Measurements from ENCODE around the gene PASK. TPM values are rescaled to one million over a fixed set of nuclear protein-coding genes. Genes with fewer than 3 reads are reported as not detected.

The PASK gene
- total and polyA plus RNA-seq, 2 donors (not counting 1 experiment from before 2014, with no cell fraction given) = 48.2 to 144 TPM

DNA sequence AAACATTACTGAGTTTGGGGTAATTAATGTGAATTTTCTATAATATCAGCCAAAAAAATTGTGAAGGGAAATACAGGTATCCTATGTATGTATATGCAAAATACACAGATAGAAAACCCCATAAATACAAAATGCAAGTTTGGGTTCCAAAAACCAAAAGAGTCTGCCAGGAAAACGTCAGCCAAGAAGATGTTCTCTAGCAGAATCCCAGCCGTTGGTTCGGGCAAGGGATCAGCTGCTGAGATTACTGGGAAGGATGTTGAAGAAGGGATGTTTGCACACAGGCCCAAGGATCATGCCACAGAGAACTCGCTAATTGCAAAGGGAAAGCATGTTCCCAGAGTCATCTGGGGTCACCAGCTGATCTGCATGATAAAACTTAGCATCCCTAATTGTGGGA is 29.7 kb upstream of the PASK start:
- Histone ChIP-seq H3K36me3 (replicated peaks in 1 of 2; ENCODE audit: control extremely low read depth in 1 of 2, control insufficient read depth in 1 of 2, extremely low read depth in 1 of 2, insufficient read depth in 2 of 2, low read length in 1 of 2) (peaks cover 0 to 42% of the 10 kb centered on the region in 2 experiments), H3K9me3 (ENCODE audit: control extremely low read depth in 1 of 3, control insufficient read depth in 2 of 3, insufficient read depth in 1 of 3, low read length in 2 of 3) (no peaks in the 10 kb centered on the region), H3K9ac (ENCODE audit: low read length) (no peak overlapping the region), H3K27ac (ENCODE audit: low read length in 2 of 2) (no peak overlapping the region), H3K4me3 (ENCODE audit: control extremely low read depth in 1 of 5, extremely low read depth in 1 of 5, insufficient read depth in 1 of 5, low read depth in 2 of 5, low read length in 4 of 5) (no peak overlapping the region), H3K4me2 (replicated peaks; ENCODE audit: low read depth, low read length, poor library complexity, severe bottlenecking) (no peak overlapping the region), H3K79me2 (ENCODE audit: control insufficient read depth, insufficient read depth, low read length) (no peaks in the 10 kb centered on the region), H2AFZ (ENCODE audit: insufficient read depth, low read depth, low read length, poor library complexity, severe bottlenecking) (no peak overlapping the region), H4K20me1 (ENCODE audit: control insufficient read depth, insufficient read depth, low read length, poor library complexity, severe bottlenecking) (no peaks in the 10 kb centered on the region), H3K27me3 (replicated peaks in 1 of 4; ENCODE audit: control extremely low read depth in 1 of 4, control insufficient read depth in 3 of 4, insufficient read depth in 4 of 4, low read length in 3 of 4) (no peaks in the 10 kb centered on the region), H3K4me1 (ENCODE audit: control insufficient read depth in 2 of 2, insufficient read depth in 2 of 2, low read length in 2 of 2) (no peaks in the 10 kb centered on the region)
- DNase-seq (no peak), ATAC-seq (ENCODE audit: low read depth) (no peak)
- intact Hi-C loops (cut with micrococcal nuclease) = no loop called here
- TF ChIP-seq EZH2 (IDR thresholded peaks at IDR 0.05; ENCODE audit: borderline replicate concordance, insufficient read depth, low read depth, low read length, poor library complexity, severe bottlenecking) = no peak
- TF ChIP-seq, protein P1, sequence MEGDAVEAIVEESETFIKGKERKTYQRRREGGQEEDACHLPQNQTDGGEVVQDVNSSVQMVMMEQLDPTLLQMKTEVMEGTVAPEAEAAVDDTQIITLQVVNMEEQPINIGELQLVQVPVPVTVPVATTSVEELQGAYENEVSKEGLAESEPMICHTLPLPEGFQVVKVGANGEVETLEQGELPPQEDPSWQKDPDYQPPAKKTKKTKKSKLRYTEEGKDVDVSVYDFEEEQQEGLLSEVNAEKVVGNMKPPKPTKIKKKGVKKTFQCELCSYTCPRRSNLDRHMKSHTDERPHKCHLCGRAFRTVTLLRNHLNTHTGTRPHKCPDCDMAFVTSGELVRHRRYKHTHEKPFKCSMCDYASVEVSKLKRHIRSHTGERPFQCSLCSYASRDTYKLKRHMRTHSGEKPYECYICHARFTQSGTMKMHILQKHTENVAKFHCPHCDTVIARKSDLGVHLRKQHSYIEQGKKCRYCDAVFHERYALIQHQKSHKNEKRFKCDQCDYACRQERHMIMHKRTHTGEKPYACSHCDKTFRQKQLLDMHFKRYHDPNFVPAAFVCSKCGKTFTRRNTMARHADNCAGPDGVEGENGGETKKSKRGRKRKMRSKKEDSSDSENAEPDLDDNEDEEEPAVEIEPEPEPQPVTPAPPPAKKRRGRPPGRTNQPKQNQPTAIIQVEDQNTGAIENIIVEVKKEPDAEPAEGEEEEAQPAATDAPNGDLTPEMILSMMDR (IDR thresholded peaks at IDR 0.05) = no peak
- 93% methylated on average over 3 of the region's 4 CpGs for WGBS (ENCODE audit: insufficient coverage)
- POLR2A ChIA-PET = no interaction called here
- CTCF ChIA-PET = no interaction called here
- Mint-ChIP-seq H3K4me1 (no peaks in the 10 kb centered on the region), H3K4me3 (no peak overlapping the region), H3K9me3 (ENCODE audit: insufficient read depth) (no peaks in the 10 kb centered on the region), H3K27ac (no peak overlapping the region), H3K27me3 (no peaks in the 10 kb centered on the region)

DNA sequence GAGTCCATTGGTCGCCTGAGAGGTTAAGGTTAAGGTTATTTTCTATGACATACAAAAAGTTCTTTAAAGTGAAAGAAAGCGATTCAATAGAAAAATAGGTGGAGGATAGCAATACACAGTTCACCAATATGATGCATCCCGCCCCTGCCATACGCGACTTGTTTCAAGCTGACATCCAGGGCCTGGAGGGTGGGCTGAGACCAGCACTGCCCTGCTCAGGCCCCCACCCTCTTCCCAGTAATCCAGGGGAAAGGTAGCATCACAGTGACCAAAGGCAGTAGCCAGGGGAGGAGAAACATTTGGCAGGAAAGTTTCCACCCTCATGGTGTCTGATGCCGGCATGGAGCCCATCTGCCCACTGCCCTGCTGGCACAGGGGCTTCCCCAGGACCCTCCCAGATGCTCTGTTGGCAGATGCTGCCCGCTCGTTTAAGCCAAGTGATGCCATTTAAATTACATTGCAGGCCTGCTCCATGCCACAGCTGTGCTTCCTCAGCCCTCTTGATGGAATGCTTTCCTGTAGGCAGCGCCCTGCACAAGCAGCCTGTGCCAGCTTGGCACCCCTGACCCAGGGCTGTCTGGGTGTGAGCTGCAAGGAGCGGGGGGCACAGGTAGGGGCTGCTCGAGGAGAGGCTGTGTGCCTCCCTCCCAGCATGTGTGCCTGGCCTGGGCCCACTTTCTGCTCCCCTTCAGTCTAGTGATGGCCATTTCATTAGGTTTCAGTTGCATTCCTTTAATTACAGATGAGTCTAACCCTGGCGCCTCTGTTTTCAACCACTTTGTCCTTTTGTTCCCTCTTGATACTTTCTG is 28.5 kb upstream of the PASK start:
- Mint-ChIP-seq H3K9me3 (ENCODE audit: insufficient read depth) (no peaks in the 10 kb centered on the region), H3K4me1 (no peaks in the 10 kb centered on the region), H3K27me3 (no peaks in the 10 kb centered on the region), H3K27ac (no peak overlapping the region), H3K4me3 (no peak overlapping the region)
- no peak overlapping the region for H3K4me3 ChIP-seq (ENCODE audit: control extremely low read depth in 1 of 5, extremely low read depth in 1 of 5, insufficient read depth in 1 of 5, low read depth in 2 of 5, low read length in 4 of 5)
- no peak overlapping the region for H3K9ac ChIP-seq (ENCODE audit: low read length)
- WGBS (ENCODE audit: insufficient coverage) = 98% methylated on average over 7 of the region's 12 CpGs
- peaks cover 0 to 43% of the 10 kb centered on the region in 2 experiments for H3K36me3 ChIP-seq (replicated peaks in 1 of 2; ENCODE audit: control extremely low read depth in 1 of 2, control insufficient read depth in 1 of 2, extremely low read depth in 1 of 2, insufficient read depth in 2 of 2, low read length in 1 of 2)
- H3K27ac ChIP-seq (ENCODE audit: low read length in 2 of 2) = no peak overlapping the region
- intact Hi-C loops (cut with micrococcal nuclease) = no loop called here
- H4K20me1 ChIP-seq (ENCODE audit: control insufficient read depth, insufficient read depth, low read length, poor library complexity, severe bottlenecking) = no peaks in the 10 kb centered on the region
- no peaks in the 10 kb centered on the region for H3K27me3 ChIP-seq (replicated peaks in 1 of 4; ENCODE audit: control extremely low read depth in 1 of 4, control insufficient read depth in 3 of 4, insufficient read depth in 4 of 4, low read length in 3 of 4)
- H2AFZ ChIP-seq (ENCODE audit: insufficient read depth, low read depth, low read length, poor library complexity, severe bottlenecking) = no peak overlapping the region
- ATAC-seq (ENCODE audit: low read depth) (no peak), DNase-seq (no peak)
- H3K4me1 ChIP-seq (ENCODE audit: control insufficient read depth in 2 of 2, insufficient read depth in 2 of 2, low read length in 2 of 2) = no peaks in the 10 kb centered on the region
- ChIA-PET CTCF (interaction anchor here (0.6 kb wide), 1 partner anchor 295 kb away, joined by 3 read pairs; no protein-coding TSS in a partner anchor), POLR2A (no interaction called here)
- H3K4me2 ChIP-seq (replicated peaks; ENCODE audit: low read depth, low read length, poor library complexity, severe bottlenecking) = no peak overlapping the region
- no peaks in the 10 kb centered on the region for H3K9me3 ChIP-seq (ENCODE audit: control extremely low read depth in 1 of 3, control insufficient read depth in 2 of 3, insufficient read depth in 1 of 3, low read length in 2 of 3)
- H3K79me2 ChIP-seq (ENCODE audit: control insufficient read depth, insufficient read depth, low read length) = no peaks in the 10 kb centered on the region
- TF ChIP-seq, protein P1 (IDR thresholded peaks at IDR 0.05) = no peak
- TF ChIP-seq EZH2 (IDR thresholded peaks at IDR 0.05; ENCODE audit: borderline replicate concordance, insufficient read depth, low read depth, low read length, poor library complexity, severe bottlenecking) = no peak

Data from B cell (primary cell).